Upper lobe of left lung (tissue), 6 donors: ENCODE results near the gene SPRED2. TPM values are rescaled to one million over a fixed set of nuclear protein-coding genes. Genes with fewer than 3 reads are reported as not detected.

Experiments used
- ATAC-seq, 2 donors: fragments of 200-7000 bp; cut with Tn5 transposase; one replicate each; pipeline ENCODE4 v1.9.1; 2022; ENCODE audit warnings: mild to moderate bottlenecking in 2 of 2, moderate library complexity in 2 of 2; ENCODE audit not compliant: low FRiP score in 2 of 2
- DNase-seq, 2 donors: peaks; one replicate each; pipeline ENCODE4 v3.0.0-alpha.2; 2019 to 2020
- H3K27ac ChIP-seq, 4 donors: fragments of 200-600 bp; sonication (generic); one replicate each; pipeline ENCODE4 v1.5.1; 2016 to 2019
- H3K27me3 ChIP-seq, 4 donors: fragments of 200-600 bp; sonication (generic); one replicate each; pipeline ENCODE4 v1.5.1; 2017 to 2019
- H3K36me3 ChIP-seq, 4 donors: fragments of 200-600 bp; sonication (generic); one replicate each; pipeline ENCODE4 v1.5.1; 2016 to 2019
- H3K4me1 ChIP-seq, 4 donors: fragments of 200-600 bp; sonication (generic); one replicate each; pipeline ENCODE4 v1.5.1; 2018 to 2019
- H3K4me3 ChIP-seq, 4 donors: fragments of 200-600 bp; sonication (generic); one replicate each; pipeline ENCODE4 v1.5.1; 2017 to 2019; ENCODE audit warnings: mild to moderate bottlenecking in 2 of 4, moderate library complexity in 1 of 4
- H3K9me3 ChIP-seq, 4 donors: fragments of 200-600 bp; sonication (generic); one replicate each; pipeline ENCODE4 v1.5.1; 2018 to 2019
- CTCF ChIP-seq, 6 experiments: fragments of 450-650 bp in 4 of 6; fragments of 200-600 bp in 2 of 6; sonication (generic) in 2 of 6; IDR thresholded peaks; one replicate each; pipeline ENCODE4 v1.5.1; 2016 to 2019; ENCODE audit warnings: antibody characterized with exemption in 6 of 6
- EP300 ChIP-seq, 4 donors: sonication (generic); formaldehyde crosslinking; IDR thresholded peaks; one replicate each; pipeline ENCODE4 v1.5.1; 2017; ENCODE audit warnings: antibody characterized with exemption in 4 of 4, control low read depth in 2 of 4
- POLR2A ChIP-seq, 4 donors: fragments of 450-650 bp; IDR thresholded peaks; one replicate each; pipeline ENCODE4 v1.5.1; 2016 to 2017; ENCODE audit warnings: antibody characterized with exemption in 4 of 4, mild to moderate bottlenecking in 2 of 4
- POLR2AphosphoS5 ChIP-seq, 2 donors: sonication (generic); formaldehyde crosslinking; IDR thresholded peaks; one replicate each; pipeline ENCODE4 v1.5.1; 2017; ENCODE audit warnings: antibody characterized with exemption in 2 of 2
- WGBS, 2 donors: methylation state at CpG; one replicate each; pipeline ENCODE4 v1.1.5; 2017 to 2018; 5-methylcytosine and 5-hydroxymethylcytosine counted together
- total RNA-seq, 6 donors: library from RNA; depleted of rRNA in 4 of 6; stranded (reverse); fragments of >200 nt in 4 of 6; gene quantifications; one replicate each; pipeline versions ENCODE4 v1.1.0 to v1.2.1, GENCODE V29; 2016 to 2021
- donor health status: DM: no; HTN: no; CAD: no; lungs with moderate emphysema.
- donor health status: DM: no; HTN: yes; CAD: no; lungs with severe emphysema.

SPRED2 gene
- total RNA-seq, 6 donors from 2014 or later = 15.7 to 53.0 (median 38.1) TPM

GRCh38 chr2:65382776-65383357 lies 49.5 kb downstream of the SPRED2 start:
- peak overlapping the region; percentile 77 to 84 (median 81) for H3K27ac ChIP-seq
- peak overlapping the region in 2 of 4 donors; percentile 11 to 13 for H3K4me3 ChIP-seq
- DNase-seq (peak; percentile 91 to 92), ATAC-seq (peak; percentile 87 to 91)
- 9% methylated on average over 19 to 20 of the region's 20 CpGs for WGBS, 2 donors
- no peaks in the 10 kb centered on the region for H3K27me3 ChIP-seq
- H3K9me3 ChIP-seq = no peaks in the 10 kb centered on the region
- H3K4me1 ChIP-seq = peaks cover 55 to 69% (median 60%) of the 10 kb centered on the region in 4 donors
- peak; percentile 58 to 65 for TF ChIP-seq POLR2AphosphoS5 (IDR thresholded peaks at IDR 0.05)
- TF ChIP-seq EP300 (IDR thresholded peaks at IDR 0.05) = no peak
- peak in 1 of 6 experiments; percentile 31 for TF ChIP-seq CTCF (IDR thresholded peaks at IDR 0.05)
- peak in 1 of 4 donors; percentile 12 for TF ChIP-seq POLR2A (IDR thresholded peaks at IDR 0.05)
- H3K36me3 ChIP-seq = no peaks in the 10 kb centered on the region

- no peak for ATAC-seq
- no peaks in the 10 kb centered on the region for H3K27me3 ChIP-seq
- no peaks in the 10 kb centered on the region for H3K36me3 ChIP-seq
- no peak for DNase-seq
- 52 to 53% methylated on average over 1 of the region's 1 CpG for WGBS, 2 donors
- H3K9me3 ChIP-seq = no peaks in the 10 kb centered on the region
- H3K4me3 ChIP-seq = peak overlapping the region in 1 of 4 donors; percentile 13
- H3K27ac ChIP-seq = peak overlapping the region; percentile 77 to 84 (median 81)
- H3K4me1 ChIP-seq = peaks cover 60 to 74% (median 65%) of the 10 kb centered on the region in 4 donors
- TF ChIP-seq POLR2AphosphoS5 (IDR thresholded peaks at IDR 0.05) (no peak), CTCF (IDR thresholded peaks at IDR 0.05) (no peak), POLR2A (IDR thresholded peaks at IDR 0.05) (no peak), EP300 (IDR thresholded peaks at IDR 0.05) (no peak)
These were observed 50.1 kb downstream of the SPRED2 start for GRCh38 chr2:65382323-65382722.

- Histone ChIP-seq H3K36me3 (no peaks in the 10 kb centered on the region), H3K9me3 (no peaks in the 10 kb centered on the region), H3K27ac (peak overlapping the region in 3 of 4 donors; percentile 77 to 84 (median 82)), H3K27me3 (no peaks in the 10 kb centered on the region), H3K4me1 (peaks cover 62 to 72% (median 65%) of the 10 kb centered on the region in 4 donors), H3K4me3 (no peak overlapping the region)
- no peak for TF ChIP-seq EP300 (IDR thresholded peaks at IDR 0.05)
- no peak for TF ChIP-seq POLR2AphosphoS5 (IDR thresholded peaks at IDR 0.05)
- no peak for TF ChIP-seq CTCF (IDR thresholded peaks at IDR 0.05)
- TF ChIP-seq POLR2A (IDR thresholded peaks at IDR 0.05) = no peak
- ATAC-seq = no peak
- WGBS, 2 donors = 78 to 79% methylated on average over 3 to 5 of the region's 5 CpGs
- no peak for DNase-seq
These were observed 50.8 kb downstream of the SPRED2 start for GRCh38 chr2:65381607-65382051.

- Histone ChIP-seq H3K9me3 (no peaks in the 10 kb centered on the region), H3K36me3 (no peaks in the 10 kb centered on the region), H3K4me1 (peaks cover 55 to 69% (median 62%) of the 10 kb centered on the region in 4 donors), H3K27ac (no peak overlapping the region), H3K27me3 (no peaks in the 10 kb centered on the region), H3K4me3 (no peak overlapping the region)
- TF ChIP-seq POLR2A (IDR thresholded peaks at IDR 0.05) (no peak), EP300 (IDR thresholded peaks at IDR 0.05) (no peak)
- 80 to 86% methylated on average over 5 of the region's 5 CpGs for WGBS, 2 donors
- DNase-seq (no peak), ATAC-seq (no peak)
These were observed 52.1 kb downstream of the SPRED2 start for GRCh38 chr2:65380255-65380654.

GRCh38 chr2:65379721-65380171 lies 52.7 kb downstream of the SPRED2 start:
- peaks cover 56 to 65% (median 61%) of the 10 kb centered on the region in 4 donors for H3K4me1 ChIP-seq
- ATAC-seq = no peak
- H3K27ac ChIP-seq = no peak overlapping the region
- H3K9me3 ChIP-seq = no peaks in the 10 kb centered on the region
- no peak overlapping the region for H3K4me3 ChIP-seq
- H3K36me3 ChIP-seq = no peaks in the 10 kb centered on the region
- TF ChIP-seq POLR2A (IDR thresholded peaks at IDR 0.05) = no peak
- no peak for TF ChIP-seq EP300 (IDR thresholded peaks at IDR 0.05)
- no peak for TF ChIP-seq CTCF (IDR thresholded peaks at IDR 0.05)
- TF ChIP-seq POLR2AphosphoS5 (IDR thresholded peaks at IDR 0.05) = no peak
- H3K27me3 ChIP-seq = no peaks in the 10 kb centered on the region
- no peak for DNase-seq
- 87 to 88% methylated on average over 3 of the region's 3 CpGs for WGBS, 2 donors
